Kidney (tissue), 14 donors: ENCODE data around the gene ZFP57. TPM values are rescaled to one million over a fixed set of nuclear protein-coding genes. Genes with fewer than 3 reads are reported as not detected.

Experiments
- DNase-seq, 5 donors: peaks; one replicate each; pipeline ENCODE4 v3.0.0-alpha.2; 2013 to 2020
- FAIRE-seq: peaks from 2 replicates; lab custom pipeline; 2012; peaks lifted over from hg19 to GRCh38; lab: Jason Lieb, UNC
- H3K27ac ChIP-seq, 2 donors: one replicate each; pipeline ENCODE4 v1.7.0; 2013; ENCODE audit warnings: low read depth in 2 of 2, low read length in 2 of 2, inconsistent platforms in 1 of 2
- H3K27me3 ChIP-seq: one replicate; pipeline ENCODE4 v1.7.1; 2013; ENCODE audit warnings: low read length, inconsistent platforms; ENCODE audit not compliant: control insufficient read depth, insufficient read depth
- H3K36me3 ChIP-seq, 3 donors: one replicate each; pipeline versions ENCODE4 v1.7.0 to v1.7.1; 2013; ENCODE audit warnings: low read length in 3 of 3, control low read depth in 1 of 3, inconsistent platforms in 1 of 3; ENCODE audit not compliant: insufficient read depth in 3 of 3, control insufficient read depth in 2 of 3
- H3K4me1 ChIP-seq, 3 donors: one replicate each; pipeline versions ENCODE4 v1.7.0 to v1.7.1; 2013; ENCODE audit warnings: low read length in 3 of 3, inconsistent platforms in 1 of 3, low read depth in 1 of 3; ENCODE audit not compliant: control insufficient read depth in 2 of 3, insufficient read depth in 2 of 3
- H3K4me3 ChIP-seq, 3 donors: one replicate each; pipeline versions ENCODE4 v1.7.0 to v1.8.1; 2013; ENCODE audit warnings: low read length in 3 of 3, control low read depth in 1 of 3, inconsistent platforms in 1 of 3
- H3K9ac ChIP-seq, 3 donors: one replicate each; pipeline versions ENCODE4 v1.7.0 to v1.7.1; 2013; ENCODE audit warnings: low read length in 3 of 3, control low read depth in 1 of 3, inconsistent platforms in 1 of 3
- H3K9me3 ChIP-seq, 3 donors: one replicate each; pipeline versions ENCODE4 v1.7.0 to v1.7.1; 2013; ENCODE audit warnings: low read length in 3 of 3, control low read depth in 1 of 3, inconsistent platforms in 1 of 3; ENCODE audit not compliant: control insufficient read depth in 2 of 3, insufficient read depth in 1 of 3
- intact Hi-C: fragments of 100-400 bp; cut with DNase I; formaldehyde crosslinking; loops from one replicate; pipeline ENCODE4 v1.11.1; 2022
- polyA plus RNA-seq: library from polyadenylated mRNA; stranded (reverse); fragments of 350-450 nt; fragmentation: Illumina TruSeq; extraction: RNeasy Lipid Tissue Mini Kit (QIAGEN cat#74804); gene quantifications from one replicate; pipeline ENCODE4 v1.2.3, GENCODE V29; 2014; ENCODE audit warnings: low read depth, low replicate concordance; ENCODE audit not compliant: insufficient read depth
- total RNA-seq: library from RNA; stranded (reverse); fragmentation: NEBNext Ultra II Directional; extraction: Animal tissue kit (Norgen Biotek cat#: 25700); gene quantifications from one replicate; pipeline ENCODE4 v1.2.1, GENCODE V29; 2021
- TF ChIP-seq, protein P1 (sequence below): IDR thresholded peaks from 3 replicates; pipeline ENCODE4 v1.5.1; 2012; ENCODE audit warnings: mild to moderate bottlenecking, moderate library complexity, borderline replicate concordance; ENCODE audit not compliant: insufficient read depth; ENCODE audit errors: extremely low read depth
- donor health status: control.
- donor health status: control.
- donor health status: control.
- donor health status: control.
- donor health status: control.
- donor health status: DM: yes; HTN: yes; CAD: no.
- donor health status: Normal renal cell carcinoma (clear cell type).

The ZFP57 gene
- total and polyA plus RNA-seq, 2 donors from 2014 or later = 1.1 TPM; not detected in 1

DNA sequence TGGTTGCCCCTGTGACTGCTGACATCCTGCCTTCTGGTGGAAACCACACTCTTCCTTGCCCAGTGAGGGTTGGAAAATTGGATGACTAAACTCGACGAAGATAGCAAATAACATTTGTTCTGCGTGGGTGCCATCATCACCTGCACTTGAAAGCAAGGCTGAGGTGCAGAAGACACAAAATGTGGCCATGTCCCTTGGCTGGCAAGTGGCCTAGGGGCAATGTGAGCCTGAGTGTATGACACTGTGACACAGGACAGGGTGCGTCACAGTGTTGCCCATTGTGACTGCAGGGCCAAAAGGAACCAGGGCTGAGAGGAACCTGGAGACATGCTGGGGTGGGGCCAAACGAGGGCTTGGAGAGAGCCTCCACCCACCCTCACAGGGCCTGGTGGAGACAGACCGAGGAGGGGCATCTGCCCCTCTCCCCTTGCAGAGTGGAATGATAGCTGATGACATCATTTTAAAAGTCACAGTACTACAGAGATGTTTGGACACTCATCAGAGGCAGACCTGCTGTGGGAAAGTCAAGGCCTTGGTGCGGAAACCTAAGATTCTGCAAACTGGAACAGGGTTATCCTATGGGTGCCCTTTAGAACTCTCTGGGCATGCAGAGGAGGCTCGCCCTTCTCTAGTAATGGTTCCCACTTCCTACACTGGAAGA, 29.5 kb upstream of the ZFP57 start:
- Histone ChIP-seq H3K27me3 (peaks cover 2% of the 10 kb centered on the region), H3K9me3 (no peaks in the 10 kb centered on the region), H3K36me3 (no peaks in the 10 kb centered on the region), H3K9ac (no peak overlapping the region), H3K27ac (no peak overlapping the region), H3K4me1 (peaks cover 0 to 3% (median 0%) of the 10 kb centered on the region in 3 donors), H3K4me3 (no peak overlapping the region)
- FAIRE-seq = no peak
- intact Hi-C loops = no loop called here
- DNase-seq = no peak
- TF ChIP-seq, protein P1, sequence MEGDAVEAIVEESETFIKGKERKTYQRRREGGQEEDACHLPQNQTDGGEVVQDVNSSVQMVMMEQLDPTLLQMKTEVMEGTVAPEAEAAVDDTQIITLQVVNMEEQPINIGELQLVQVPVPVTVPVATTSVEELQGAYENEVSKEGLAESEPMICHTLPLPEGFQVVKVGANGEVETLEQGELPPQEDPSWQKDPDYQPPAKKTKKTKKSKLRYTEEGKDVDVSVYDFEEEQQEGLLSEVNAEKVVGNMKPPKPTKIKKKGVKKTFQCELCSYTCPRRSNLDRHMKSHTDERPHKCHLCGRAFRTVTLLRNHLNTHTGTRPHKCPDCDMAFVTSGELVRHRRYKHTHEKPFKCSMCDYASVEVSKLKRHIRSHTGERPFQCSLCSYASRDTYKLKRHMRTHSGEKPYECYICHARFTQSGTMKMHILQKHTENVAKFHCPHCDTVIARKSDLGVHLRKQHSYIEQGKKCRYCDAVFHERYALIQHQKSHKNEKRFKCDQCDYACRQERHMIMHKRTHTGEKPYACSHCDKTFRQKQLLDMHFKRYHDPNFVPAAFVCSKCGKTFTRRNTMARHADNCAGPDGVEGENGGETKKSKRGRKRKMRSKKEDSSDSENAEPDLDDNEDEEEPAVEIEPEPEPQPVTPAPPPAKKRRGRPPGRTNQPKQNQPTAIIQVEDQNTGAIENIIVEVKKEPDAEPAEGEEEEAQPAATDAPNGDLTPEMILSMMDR = no peak

DNA sequence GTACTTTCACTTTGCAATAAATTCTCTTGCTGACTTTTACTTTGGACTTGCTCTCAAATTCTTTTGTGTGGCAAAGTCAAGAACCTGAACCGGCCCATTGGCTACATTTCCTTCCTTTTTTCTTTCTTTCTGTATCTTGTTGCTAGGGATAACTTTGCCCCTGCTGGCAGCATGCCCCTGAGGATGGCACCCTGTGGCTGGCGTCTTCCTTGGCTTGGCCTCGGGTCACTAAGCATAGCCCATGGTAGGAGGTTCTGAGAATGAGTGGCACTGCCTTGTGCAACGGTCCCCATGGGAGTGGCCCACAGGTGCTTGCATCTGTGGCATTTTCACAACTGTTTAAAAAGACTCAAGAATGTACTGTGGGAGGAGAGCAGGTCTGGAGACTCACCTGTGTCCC, 28.2 kb upstream of the ZFP57 start:
- H3K9ac ChIP-seq = no peak overlapping the region
- H3K9me3 ChIP-seq = no peaks in the 10 kb centered on the region
- intact Hi-C loops = loop anchor here (10.0 kb wide), 1 partner anchor 126 kb away; no protein-coding TSS in a partner anchor
- H3K27me3 ChIP-seq = peaks cover 2% of the 10 kb centered on the region
- no peaks in the 10 kb centered on the region for H3K36me3 ChIP-seq
- TF ChIP-seq, protein P1 = no peak
- no peak overlapping the region for H3K27ac ChIP-seq
- peaks cover 0 to 3% (median 0%) of the 10 kb centered on the region in 3 donors for H3K4me1 ChIP-seq
- FAIRE-seq = no peak
- no peak for DNase-seq
- H3K4me3 ChIP-seq = no peak overlapping the region

DNA sequence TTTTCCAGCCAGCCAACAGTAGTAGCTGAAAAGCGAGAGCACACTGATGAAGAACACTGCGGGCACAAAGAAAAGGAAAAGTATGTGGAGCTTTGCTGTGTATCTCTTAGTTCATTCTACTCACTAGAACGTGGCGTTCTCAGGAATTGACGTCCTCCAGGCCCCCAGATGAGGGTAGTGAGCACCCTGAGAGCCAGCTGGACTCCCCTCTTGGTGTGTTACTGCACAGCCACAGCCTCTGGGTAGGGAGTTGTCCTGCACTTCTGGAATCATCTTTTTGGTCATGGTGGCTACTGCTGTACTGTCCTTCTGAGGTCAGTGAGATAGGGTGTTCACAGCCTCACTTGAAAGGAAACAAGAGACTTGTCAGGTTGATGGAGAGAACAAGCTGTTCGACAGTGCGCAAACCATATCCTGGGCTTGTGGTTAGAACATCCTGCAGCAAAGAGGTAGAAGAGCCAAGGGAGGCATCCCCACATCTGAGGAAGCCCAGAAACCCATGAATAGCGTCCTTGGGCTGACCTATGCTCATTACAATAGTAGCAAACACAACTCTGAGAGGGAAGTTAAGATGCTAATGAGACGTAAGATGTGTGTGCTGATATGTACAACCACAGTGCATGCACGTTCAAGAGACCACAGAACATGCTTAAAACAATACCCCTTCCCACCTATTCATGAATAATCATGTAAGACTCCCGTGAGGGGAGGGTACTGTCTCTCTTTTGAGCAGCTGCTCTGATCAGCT, 27.7 kb upstream of the ZFP57 start:
- H3K4me1 ChIP-seq = peaks cover 0 to 3% (median 0%) of the 10 kb centered on the region in 3 donors
- H3K27me3 ChIP-seq = peaks cover 2% of the 10 kb centered on the region
- no peak overlapping the region for H3K27ac ChIP-seq
- no peak overlapping the region for H3K4me3 ChIP-seq
- H3K9me3 ChIP-seq = no peaks in the 10 kb centered on the region
- no peak for DNase-seq
- TF ChIP-seq, protein P1 = no peak
- no peak overlapping the region for H3K9ac ChIP-seq
- H3K36me3 ChIP-seq = no peaks in the 10 kb centered on the region
- FAIRE-seq = no peak
- intact Hi-C loops = loop anchor here (10.0 kb wide), 1 partner anchor 126 kb away; no protein-coding TSS in a partner anchor
